A549 (cell line): ENCODE data around the gene LMX1B. TPM values are rescaled to one million over a fixed set of nuclear protein-coding genes. Genes with fewer than 3 reads are reported as not detected.

Experiments
- ATAC-seq, 2 experiments: fragments of 200-7000 bp in 1 of 2; fragments of >200 bp in 1 of 2; cut with Nextera tagmentation in 1 of 2; cut with Tn5 transposase in 1 of 2; 3 replicates each; pipeline versions ENCODE4 v1.8.0 to v1.9.1; 2018 to 2020; ENCODE audit warnings: mild to moderate bottlenecking in 1 of 2, moderate library complexity in 1 of 2
- CTCF ChIA-PET: fragments of 300-600 bp; sonication (Branson Sonifier 250); formaldehyde crosslinking; extraction: SDS; loops from one replicate; lab custom pipeline; 2021; ENCODE audit warnings: antibody characterized with exemption, inconsistent platforms; lab: Yijun Ruan, JAX
- POLR2A ChIA-PET: fragments of 350-600 bp; formaldehyde crosslinking; extraction: SDS; loops from one replicate; lab custom pipeline; 2021; ENCODE audit warnings: antibody characterized with exemption, inconsistent platforms; lab: Yijun Ruan, JAX
- DNase-seq, 2 experiments: peaks; one replicate each; pipeline versions ENCODE4 v3.0.0 to v3.0.0-alpha.2; 2011 to 2016; ENCODE audit warnings: low read depth in 1 of 2, low spot score in 1 of 2
- FAIRE-seq: peaks from 2 replicates; lab custom pipeline; 2011; peaks lifted over from hg19 to GRCh38; lab: Jason Lieb, UNC
- H3K27ac ChIP-seq, 2 experiments: fragments of >200 bp; sonication (Bioruptor Twin); formaldehyde crosslinking; 3 replicates each; pipeline ENCODE4 v1.5.1; 2016 to 2017
- H3K4me1 ChIP-seq: fragments of >200 bp; sonication (Bioruptor Twin); formaldehyde crosslinking; 3 replicates; pipeline ENCODE4 v1.6.1; 2016
- H3K4me2 ChIP-seq: fragments of >200 bp; sonication (Bioruptor Twin); formaldehyde crosslinking; 3 replicates; pipeline ENCODE4 v1.6.1; 2016
- H3K4me3 ChIP-seq: fragments of >200 bp; sonication (Bioruptor Twin); formaldehyde crosslinking; 3 replicates; pipeline ENCODE4 v1.5.1; 2016
- H3K9me3 ChIP-seq: fragments of >200 bp; sonication (Bioruptor Twin); formaldehyde crosslinking; 3 replicates; pipeline ENCODE4 v1.6.1; 2016
- BCL3 ChIP-seq: fragments of >200 bp; sonication (Bioruptor Twin); formaldehyde crosslinking; IDR thresholded peaks from 3 replicates; pipeline ENCODE4 v1.6.1; 2016
- BHLHE40 ChIP-seq: IDR thresholded peaks from 2 replicates; pipeline ENCODE4 v1.6.1; 2012; ENCODE audit warnings: low read depth, low read length, inconsistent platforms
- CHD2 ChIP-seq: fragments of 150-350 bp; IDR thresholded peaks from 2 replicates; pipeline ENCODE4 v1.6.1; 2014; ENCODE audit warnings: low read length; ENCODE audit not compliant: partially characterized antibody
- CHD4 ChIP-seq: fragments of 200-600 bp; sonication (generic); IDR thresholded peaks from 2 replicates; pipeline ENCODE4 v1.6.1; 2016; ENCODE audit warnings: antibody characterized with exemption, mild to moderate bottlenecking, borderline replicate concordance
- EHMT2 ChIP-seq: fragments of 200-600 bp; sonication (generic); IDR thresholded peaks from 2 replicates; pipeline ENCODE4 v1.6.1; 2016; ENCODE audit warnings: antibody characterized with exemption, low read depth, mild to moderate bottlenecking, moderate library complexity
- EP300 ChIP-seq, 2 experiments: fragments of >200 bp; sonication (Bioruptor Twin); formaldehyde crosslinking; IDR thresholded peaks; 2 replicates in 1 of 2; 3 replicates in 1 of 2; pipeline ENCODE4 v1.6.1; 2016 to 2017
- FOSL2 ChIP-seq, 2 experiments: fragments of 450-650 bp in 1 of 2; fragments of >200 bp in 1 of 2; sonication (Bioruptor Twin) in 1 of 2; formaldehyde crosslinking; IDR thresholded peaks; 2 replicates each; pipeline versions ENCODE4 v1.5.0 to v1.6.1; 2016 to 2020; ENCODE audit warnings: mild to moderate bottlenecking in 1 of 2, moderate library complexity in 1 of 2
- FOXS1 ChIP-seq: fragments of 250-450 bp; sonication (Bioruptor Pico); IDR thresholded peaks from 2 replicates; pipeline ENCODE4 v1.5.0; 2020; ENCODE audit warnings: mild to moderate bottlenecking, moderate library complexity
- GATA3 ChIP-seq: IDR thresholded peaks from 2 replicates; pipeline ENCODE4 v1.6.1; 2012; ENCODE audit warnings: borderline replicate concordance
- HES2 ChIP-seq: fragments of >200 bp; sonication (Bioruptor Twin); formaldehyde crosslinking; IDR thresholded peaks from 2 replicates; pipeline ENCODE4 v1.6.1; 2016
- HMGXB4 ChIP-seq: fragments of 250-450 bp; sonication (Bioruptor Pico); IDR thresholded peaks from 2 replicates; pipeline ENCODE4 v1.5.0; 2021; ENCODE audit warnings: mild to moderate bottlenecking, moderate library complexity, borderline replicate concordance
- HOXA7 ChIP-seq: fragments of 250-450 bp; sonication (Bioruptor Pico); IDR thresholded peaks from 2 replicates; pipeline ENCODE4 v1.5.0; 2020; ENCODE audit warnings: mild to moderate bottlenecking, moderate library complexity
- HOXB5 ChIP-seq: fragments of 250-450 bp; sonication (Bioruptor Pico); IDR thresholded peaks from 2 replicates; pipeline ENCODE4 v1.5.0; 2020; ENCODE audit warnings: mild to moderate bottlenecking, moderate library complexity
- JUNB ChIP-seq: fragments of >200 bp; sonication (Bioruptor Twin); formaldehyde crosslinking; IDR thresholded peaks from 2 replicates; pipeline ENCODE4 v1.6.1; 2016
- KDM1A ChIP-seq: fragments of 200-600 bp; sonication (generic); IDR thresholded peaks from 2 replicates; pipeline ENCODE4 v1.6.1; 2016; ENCODE audit warnings: low read depth, mild to moderate bottlenecking
- MAFK ChIP-seq: fragments of 450-650 bp; IDR thresholded peaks from 2 replicates; pipeline ENCODE4 v1.6.1; 2014; ENCODE audit not compliant: partially characterized antibody
- MAX ChIP-seq: IDR thresholded peaks from 2 replicates; pipeline ENCODE4 v1.6.1; 2012
- NFE2L2 ChIP-seq: fragments of 150-350 bp; conservative IDR thresholded peaks from 2 replicates; pipeline ENCODE4 v1.6.1; 2014; ENCODE audit warnings: low read length
- NPAS2 ChIP-seq: fragments of 250-450 bp; sonication (Bioruptor Pico); IDR thresholded peaks from 2 replicates; pipeline ENCODE4 v1.8.0; 2022; ENCODE audit warnings: mild to moderate bottlenecking, moderate library complexity, borderline replicate concordance
- NR3C1 ChIP-seq: fragments of >200 bp; sonication (Bioruptor Twin); formaldehyde crosslinking; IDR thresholded peaks from 3 replicates; pipeline ENCODE4 v1.6.1; 2017
- POLR2AphosphoS2 ChIP-seq: conservative IDR thresholded peaks from 2 replicates; pipeline ENCODE4 v1.6.1; 2012; ENCODE audit warnings: low read length, improper control_type of control experiment, inconsistent platforms
- RAD21 ChIP-seq, 2 experiments: fragments of >200 bp in 1 of 2; sonication (Bioruptor Twin) in 1 of 2; formaldehyde crosslinking in 1 of 2; IDR thresholded peaks in 1 of 2; conservative IDR thresholded peaks in 1 of 2; 2 replicates in 1 of 2; 3 replicates in 1 of 2; pipeline ENCODE4 v1.6.1; 2012 to 2018; ENCODE audit warnings: inconsistent platforms in 1 of 2
- TFCP2L1 ChIP-seq: fragments of 250-450 bp; sonication (Bioruptor Pico); IDR thresholded peaks from 2 replicates; pipeline ENCODE4 v1.5.0; 2021; ENCODE audit warnings: mild to moderate bottlenecking
- USF2 ChIP-seq: fragments of 450-650 bp; IDR thresholded peaks from 2 replicates; pipeline ENCODE4 v1.6.1; 2014; ENCODE audit warnings: antibody characterized with exemption
- ZSCAN20 ChIP-seq: fragments of 250-450 bp; sonication (Bioruptor Pico); IDR thresholded peaks from 2 replicates; pipeline ENCODE4 v1.8.0; 2022; ENCODE audit warnings: mild to moderate bottlenecking, moderate library complexity
- WGBS: methylation state at CpG from one replicate; pipeline ENCODE4 v1.1.6; 2017; ENCODE audit errors: missing lambda C conversion rate; 5-methylcytosine and 5-hydroxymethylcytosine counted together
- polyA plus RNA-seq, 4 experiments: library from polyadenylated mRNA; depleted of rRNA in 3 of 4; stranded (reverse); fragments of >200 nt; fragmentation: RNase III in 1 of 4; extraction: RNeasy Plus Mini Kit Qiagen cat#74134 plus additional on column Dnase treatment in 1 of 4; gene quantifications; 2 replicates in 3 of 4; 3 replicates in 1 of 4; pipeline ENCODE4 v1.2.3, GENCODE V29; 2011 to 2017

Gene LMX1B
- polyA plus RNA-seq, 2 of the 4 experiments (the other 2 are of a cell fraction), result 0.41 to 0.56 TPM

GRCh38 chr9:126636983-126637798 is 23.5 kb downstream of the LMX1B start:
- ATAC-seq, result peak in 1 of 2 experiments; percentile 13; a peak in 2 of 6 replicates
- no peak overlapping the region for H3K27ac ChIP-seq
- H3K4me2 ChIP-seq, result no peak overlapping the region
- ChIA-PET POLR2A (no interaction called here), CTCF (interaction anchor here (1.6 kb wide), 1 partner anchor 28 kb away, joined by 6 read pairs; no protein-coding TSS in a partner anchor)
- TF ChIP-seq NFE2L2 (no peak), CHD2 (no peak), JUNB (no peak), BCL3 (no peak), POLR2AphosphoS2 (no peak), USF2 (no peak), KDM1A (no peak), RAD21 (conservative IDR thresholded peaks at IDR 0.05 in 1 of 2, IDR thresholded peaks at IDR 0.05 in 1 of 2) (no peak), FOSL2 (IDR thresholded peaks at IDR 0.05) (no peak), FOSL2 (CRISPR knock-in tag; IDR thresholded peaks at IDR 0.05) (no peak), MAX (no peak), MAFK (no peak), NPAS2 (no peak), NR3C1 (no peak), HOXB5 (CRISPR knock-in tag) (no peak), TFCP2L1 (no peak), ZSCAN20 (CRISPR knock-in tag) (no peak), HOXA7 (CRISPR knock-in tag) (no peak), BHLHE40 (no peak), FOXS1 (no peak), EHMT2 (no peak)
- WGBS, result 71% methylated on average over 10 of the region's 17 CpGs
- H3K9me3 ChIP-seq, result no peaks in the 10 kb centered on the region
- FAIRE-seq, result no peak
- H3K4me3 ChIP-seq, result no peak overlapping the region
- DNase-seq, result no peak
- no peaks in the 10 kb centered on the region for H3K4me1 ChIP-seq

GRCh38 chr9:126638571-126639132 is 24.9 kb downstream of the LMX1B start:
- DNase-seq, result no peak
- CTCF ChIA-PET, result interaction anchor here (0.6 to 2.7 kb wide), 5 partner anchors 9 to 143 kb away, joined by 3 to 9 read pairs (median 4); no protein-coding TSS in a partner anchor

More at GRCh38 chr9:126638571-126639132, 24.9 kb downstream of the LMX1B start:
- WGBS, result 62% methylated on average over 29 of the region's 30 CpGs
- no peak for TF ChIP-seq CHD4
- no peak for TF ChIP-seq BHLHE40
- no peak for TF ChIP-seq FOXS1
- TF ChIP-seq EP300 (IDR thresholded peaks at IDR 0.05), result no peak
- no peak for TF ChIP-seq GATA3
- TF ChIP-seq CHD2, result no peak
- no peak for TF ChIP-seq HES2
- no peak for TF ChIP-seq NFE2L2
- TF ChIP-seq NR3C1, result no peak
- no peak for TF ChIP-seq HOXB5 (CRISPR knock-in tag)
- TF ChIP-seq HMGXB4 (CRISPR knock-in tag), result no peak
- TF ChIP-seq JUNB, result no peak
- TF ChIP-seq BCL3, result no peak
- no peak for TF ChIP-seq TFCP2L1
- POLR2A ChIA-PET, result no interaction called here
- no peak overlapping the region for H3K27ac ChIP-seq
- no peak overlapping the region for H3K4me3 ChIP-seq
- FAIRE-seq (no peak), ATAC-seq (no peak)
- no peaks in the 10 kb centered on the region for H3K9me3 ChIP-seq
- H3K4me1 ChIP-seq, result no peaks in the 10 kb centered on the region
- H3K4me2 ChIP-seq, result no peak overlapping the region
